Hematopoietic multipotent progenitor cell treated with erythropoietin and hydrocortisone succinate and interleukin-3 and kit ligand, for 6 days (in vitro differentiated cells): Measurements from ENCODE around the gene MFAP5.

Experiments used
- DNase-seq: peaks from one replicate; pipeline ENCODE4 v3.0.0-alpha.2; 2015

MFAP5 gene, protein sequence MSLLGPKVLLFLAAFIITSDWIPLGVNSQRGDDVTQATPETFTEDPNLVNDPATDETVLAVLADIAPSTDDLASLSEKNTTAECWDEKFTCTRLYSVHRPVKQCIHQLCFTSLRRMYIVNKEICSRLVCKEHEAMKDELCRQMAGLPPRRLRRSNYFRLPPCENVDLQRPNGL

DNA sequence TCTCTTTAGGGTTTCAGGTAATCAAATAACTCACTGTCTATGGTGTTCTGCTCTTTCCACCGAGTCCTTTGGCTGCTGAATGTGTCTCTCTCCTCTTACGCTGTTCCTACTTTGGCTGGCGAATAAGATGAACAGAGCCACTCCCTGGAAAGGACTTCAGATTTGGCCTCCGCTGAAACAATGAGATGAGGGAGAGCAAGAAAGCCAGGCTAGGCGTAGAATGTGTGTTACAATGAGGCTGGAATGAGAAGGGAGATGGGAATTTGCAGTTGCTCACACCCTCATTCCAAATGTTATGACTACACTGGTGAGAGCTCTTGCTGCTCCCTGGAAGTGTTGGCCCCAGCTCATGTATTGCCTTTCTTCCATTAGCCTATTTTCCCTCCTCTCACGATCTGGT lies at the start of gene MFAP5:
Gene MFAP5, minus strand, starts transcription at position 234 of the 400 bp plus-strand sequence. CDS start 722 bp downstream, outside the sequence.
- DNase-seq = no peak

- peak; percentile 54 for DNase-seq
Observed at GRCh38 chr12:8709124-8709830, 46.7 kb upstream of the MFAP5 start.

DNA sequence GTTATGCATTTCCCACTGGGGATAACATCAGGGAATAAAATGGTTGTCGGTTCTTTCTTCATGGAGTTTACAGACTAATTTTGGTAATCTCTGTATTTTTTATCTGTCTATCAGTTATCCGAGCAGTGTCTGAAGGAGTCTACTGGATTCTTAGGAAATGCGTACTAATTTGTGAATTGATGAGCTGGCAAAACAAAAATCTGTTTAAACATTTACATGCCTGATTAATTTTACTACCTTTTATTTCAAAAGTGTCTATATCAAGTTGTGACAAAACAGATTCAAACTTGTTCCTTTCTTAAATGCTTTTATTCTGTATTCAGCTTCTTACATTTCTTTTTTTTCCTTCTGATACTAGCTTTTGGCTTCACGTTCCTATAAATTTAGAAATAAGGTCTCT lies 39.5 kb upstream of the MFAP5 start:
- DNase-seq = no peak

DNA sequence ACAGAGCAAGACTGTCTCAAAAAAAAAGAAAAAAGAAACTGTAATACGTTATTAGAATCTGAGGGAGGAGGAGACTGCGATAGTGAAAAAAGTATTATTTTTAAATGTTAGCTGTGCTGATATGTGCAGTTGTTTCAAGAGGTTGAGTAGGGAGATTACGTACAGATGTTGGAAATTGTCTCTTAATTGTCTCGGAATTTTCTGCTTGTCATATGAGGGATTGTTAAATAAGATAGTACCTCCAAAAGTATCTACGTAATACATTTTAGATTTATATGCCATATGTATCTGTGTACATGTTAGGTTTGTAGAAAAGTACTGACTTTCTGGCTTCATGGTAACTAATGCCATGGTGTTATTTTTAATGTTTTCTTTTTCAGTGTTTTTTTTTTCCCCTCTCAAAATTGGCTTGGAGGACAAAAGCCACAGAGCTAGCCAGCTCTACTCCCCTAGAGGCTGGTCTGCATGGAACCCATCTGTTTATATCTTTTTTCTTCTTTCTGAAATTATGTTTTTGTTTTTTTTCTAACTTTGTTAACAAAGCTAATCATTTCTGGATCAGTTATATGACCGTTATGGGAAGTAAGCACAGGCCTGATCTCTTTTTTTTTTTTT lies 38.5 kb upstream of the MFAP5 start:
- peak; percentile 23 for DNase-seq

GRCh38 chr12:8699714-8700113 lies 37.1 kb upstream of the MFAP5 start:
- peak; percentile 56 for DNase-seq

GRCh38 chr12:8698879-8699278 lies 36.3 kb upstream of the MFAP5 start:
- DNase-seq = peak; percentile 37

GRCh38 chr12:8698132-8698851 lies 35.7 kb upstream of the MFAP5 start:
- DNase-seq = peak; percentile 57

DNA sequence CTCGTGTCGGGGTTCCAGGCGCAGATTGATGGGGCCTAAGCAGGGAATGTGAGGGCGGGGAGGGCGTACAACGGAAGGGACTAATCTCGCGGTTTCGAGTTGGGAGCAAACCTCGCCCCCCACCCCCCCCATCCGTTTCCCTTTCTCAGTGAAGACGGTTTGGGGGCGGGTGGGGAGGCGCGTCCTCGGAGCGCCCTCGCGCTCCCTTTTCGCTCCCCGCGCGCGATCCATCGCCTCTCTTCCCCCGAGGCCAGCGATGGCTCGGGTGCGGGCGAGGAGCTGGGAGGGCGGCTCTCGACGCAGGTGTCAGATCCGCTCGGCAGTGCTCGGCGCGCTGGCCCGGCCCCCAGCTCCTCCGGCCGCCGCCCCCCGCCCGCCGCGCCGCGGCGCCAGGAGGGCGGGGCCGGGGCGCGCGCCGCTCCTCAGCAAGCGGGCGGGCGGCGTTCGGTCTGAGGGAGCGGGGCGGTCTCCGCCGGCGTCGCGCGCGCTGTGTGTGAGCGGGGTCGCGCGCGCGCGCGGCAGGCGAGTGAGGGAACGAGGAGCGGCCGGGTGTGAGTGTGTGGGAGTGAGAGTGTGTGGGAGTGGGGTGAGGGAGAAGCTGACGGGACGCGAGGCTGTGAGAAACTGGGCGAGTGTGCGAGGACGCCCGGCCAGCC lies 35.0 kb upstream of the MFAP5 start, which contains the start of gene RIMKLB:
Gene RIMKLB, plus strand, starts transcription at position 516 of the 656 bp plus-strand sequence. CDS start 15,876 bp downstream, outside the sequence.
- peak; percentile 86 for DNase-seq

DNA sequence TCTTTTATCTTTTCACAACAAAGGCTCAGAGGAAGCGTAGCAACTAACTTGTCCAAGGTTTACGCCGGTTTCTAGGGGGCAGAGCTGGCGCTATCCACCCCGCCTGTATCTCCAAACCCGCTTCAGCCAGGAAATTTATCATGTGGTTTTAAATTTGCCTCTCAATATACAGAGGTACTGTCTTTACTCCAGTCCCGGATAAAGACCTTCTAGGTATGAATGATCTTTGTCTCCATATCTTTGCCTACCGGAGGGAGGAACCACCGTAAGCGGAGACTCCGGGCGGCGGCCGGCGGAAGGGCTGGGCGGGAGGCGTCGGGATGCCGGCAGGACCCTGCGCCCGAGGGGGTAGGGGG lies 34.5 kb upstream of the MFAP5 start:
- peak; percentile 83 for DNase-seq

DNA sequence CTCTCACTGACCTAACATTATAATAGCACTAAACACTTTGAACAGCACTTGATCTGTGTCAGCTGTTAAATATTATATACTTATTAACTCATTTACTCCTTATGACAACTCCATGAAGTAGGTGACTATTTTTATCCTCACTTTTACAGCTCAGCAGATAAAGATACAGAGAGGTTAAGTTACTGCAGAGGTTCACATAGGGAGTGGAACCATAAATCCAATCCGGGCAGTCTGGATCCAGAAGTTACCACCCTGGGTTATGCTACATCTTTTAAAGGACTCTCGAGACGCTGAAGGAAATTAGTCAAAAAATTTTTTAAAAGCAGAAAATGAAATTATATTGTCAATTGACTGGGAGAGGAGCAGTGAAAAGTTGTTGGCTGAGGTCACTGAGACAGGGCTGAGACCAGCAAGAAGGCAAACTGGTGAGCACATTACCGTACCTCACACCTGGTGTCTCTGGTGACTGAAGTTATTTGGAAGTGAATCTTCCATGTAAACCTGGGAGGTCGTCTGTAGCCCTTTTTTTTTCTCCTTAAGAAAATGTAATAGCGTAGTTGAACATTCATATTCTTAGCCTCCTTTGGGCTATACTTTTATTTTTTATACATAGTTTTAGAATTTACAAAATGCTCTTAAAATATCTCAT lies 33.9 kb upstream of the MFAP5 start:
- no peak for DNase-seq

DNA sequence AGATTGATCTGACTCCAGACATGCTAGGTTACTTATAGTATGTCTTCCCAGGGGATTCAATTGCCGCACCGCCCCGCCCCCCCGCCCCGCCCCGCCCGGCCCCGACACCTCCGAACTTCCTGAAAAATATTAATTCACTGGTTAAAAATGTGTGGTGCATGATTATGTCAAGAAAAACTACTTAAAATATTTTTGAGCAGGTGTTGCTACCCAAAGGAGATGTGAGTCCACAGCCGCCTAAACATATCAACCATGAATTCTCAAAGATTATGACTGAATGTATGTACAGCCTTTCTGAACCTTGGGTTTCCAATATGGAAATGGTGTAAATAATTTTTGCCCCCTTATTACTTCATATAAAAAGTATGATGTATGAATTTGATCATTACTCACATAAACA lies 32.5 kb upstream of the MFAP5 start:
- no peak for DNase-seq

- peak; percentile 49 for DNase-seq
Observed at GRCh38 chr12:8692573-8692972, 29.9 kb upstream of the MFAP5 start.

DNA sequence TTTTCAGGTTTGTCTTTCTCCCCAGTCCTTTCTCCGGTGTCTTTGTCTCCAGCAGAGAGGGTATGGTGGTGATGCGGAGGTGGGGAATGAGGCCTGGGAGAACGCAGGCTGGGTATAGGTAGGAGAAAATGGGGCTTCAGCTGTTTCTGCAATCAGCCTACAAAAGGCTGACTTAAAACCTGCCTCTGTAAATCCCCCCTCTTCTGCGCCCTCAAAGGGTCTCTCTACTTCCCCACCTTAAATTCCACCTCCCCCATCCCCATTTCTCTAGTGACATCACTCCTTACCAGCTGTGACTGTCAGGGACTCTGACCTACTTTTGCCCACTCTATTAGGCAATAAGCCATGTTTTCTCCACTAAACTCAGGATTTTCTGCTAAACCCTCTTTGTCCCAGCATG lies 27.1 kb upstream of the MFAP5 start:
- DNase-seq = no peak

GRCh38 chr12:8687846-8688601 lies 25.4 kb upstream of the MFAP5 start:
- DNase-seq = peak; percentile 71

DNA sequence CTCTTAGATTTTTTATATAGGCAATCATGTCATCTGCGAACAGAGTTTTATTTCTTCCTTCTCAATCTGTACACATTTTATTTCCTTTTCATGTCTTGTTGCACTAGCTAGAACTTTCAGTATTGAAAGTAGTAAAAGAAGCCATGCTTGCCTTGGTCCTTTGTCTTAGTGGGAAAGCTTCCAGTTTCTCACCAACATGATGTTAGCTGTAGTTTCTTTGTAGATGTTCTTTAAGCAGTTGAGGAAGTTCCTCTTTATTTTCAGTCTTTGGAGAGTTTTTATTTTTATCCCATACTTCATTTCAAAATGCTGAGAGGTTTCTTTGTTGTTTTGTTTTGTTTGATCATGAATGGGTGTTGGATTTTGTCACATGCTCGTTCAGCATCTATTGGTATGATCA lies 22.4 kb upstream of the MFAP5 start:
- DNase-seq = no peak

DNA sequence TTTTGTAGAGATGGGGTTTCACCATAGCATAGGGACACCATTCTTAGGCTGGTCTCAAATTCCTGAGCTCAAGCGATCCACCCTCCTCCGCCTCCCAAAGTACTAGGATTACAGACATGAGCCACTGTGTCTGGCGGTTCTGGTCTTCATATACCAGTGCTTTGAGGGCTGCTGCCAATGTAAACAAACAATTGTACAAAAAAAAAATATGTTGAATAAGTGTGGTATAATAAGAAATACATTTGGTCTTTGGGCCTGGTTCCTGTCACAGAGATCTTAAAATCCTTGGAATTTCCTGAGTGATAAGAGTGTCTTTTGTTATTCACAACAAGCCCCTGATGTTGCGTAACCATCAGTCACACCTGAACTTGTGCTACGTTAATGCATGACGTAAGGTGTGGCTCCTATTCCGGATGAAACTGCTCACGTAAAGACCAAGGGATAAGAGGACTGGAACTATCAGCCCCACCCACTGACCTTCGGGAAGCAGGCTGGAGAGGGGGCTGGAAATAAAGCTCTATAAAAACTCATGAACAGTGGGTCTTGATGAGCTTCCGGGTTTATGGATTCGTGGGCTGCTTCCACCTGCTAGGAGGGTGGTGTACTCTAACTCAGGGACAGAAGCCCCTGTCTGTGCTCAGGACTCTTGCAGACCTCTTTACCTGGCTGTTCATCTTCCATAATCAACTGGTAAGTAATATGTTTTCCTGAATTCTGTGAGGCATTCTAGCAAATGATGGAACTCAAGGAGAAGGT lies 18.7 kb upstream of the MFAP5 start:
- no peak for DNase-seq

DNA sequence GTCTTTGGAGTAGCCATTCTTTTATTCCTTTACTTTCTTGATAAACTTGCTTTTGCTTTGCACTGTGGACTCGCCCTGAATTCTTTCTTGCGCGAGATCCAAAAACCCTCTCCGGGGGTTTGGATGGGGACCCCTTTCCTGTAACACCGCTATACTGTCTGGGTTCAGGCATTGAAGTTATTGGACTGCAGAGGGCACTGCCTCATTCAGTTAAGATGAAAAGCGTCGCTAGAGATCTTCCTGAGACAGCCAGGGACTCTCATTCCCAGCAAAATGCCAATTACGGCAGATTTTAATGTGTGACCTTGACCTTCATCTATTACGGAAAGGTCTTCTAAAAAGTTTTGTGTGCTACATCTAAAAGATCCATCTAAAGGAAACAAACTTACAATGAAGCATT lies 17.9 kb upstream of the MFAP5 start:
- no peak for DNase-seq

DNA sequence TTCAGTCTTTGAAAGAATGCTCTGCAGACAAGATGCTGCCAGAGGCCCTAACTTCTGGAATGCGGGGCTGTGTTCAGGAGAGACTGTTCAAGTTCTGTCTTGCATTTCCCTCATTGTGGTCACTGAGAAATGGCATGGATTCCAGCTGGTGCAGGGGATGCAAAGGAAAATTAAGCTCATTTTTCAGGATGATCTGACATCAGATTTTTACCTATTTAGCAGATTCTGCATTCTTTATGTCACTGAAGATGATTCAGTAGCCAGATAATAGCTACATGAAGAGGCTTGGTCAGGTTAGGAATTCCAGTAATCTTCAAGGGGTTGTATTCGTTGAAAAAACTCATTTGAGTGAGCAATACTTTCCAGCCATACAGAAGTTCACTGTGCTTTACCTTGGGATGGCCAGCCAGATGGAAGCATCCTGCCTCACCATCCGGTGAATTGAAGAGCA lies 16.1 kb upstream of the MFAP5 start:
- DNase-seq = no peak

DNA sequence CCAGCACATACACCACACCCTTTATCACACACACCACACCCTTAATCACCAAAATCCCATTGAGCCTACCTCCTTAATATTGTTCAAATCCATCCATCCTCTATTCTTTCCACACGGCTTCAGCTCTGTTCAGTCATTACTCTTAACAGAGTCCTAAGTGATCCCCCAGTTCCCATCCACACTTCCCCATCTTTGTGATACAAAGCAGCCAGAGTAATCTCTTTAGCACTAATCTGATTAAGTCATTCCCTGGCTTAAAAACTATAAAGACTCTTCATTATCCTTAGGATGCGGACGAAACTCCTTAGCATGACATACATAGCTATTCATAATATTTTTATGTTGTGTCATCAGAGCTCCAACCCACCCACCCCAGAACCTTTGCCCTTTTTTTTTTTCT lies 14.7 kb upstream of the MFAP5 start:
- no peak for DNase-seq

DNA sequence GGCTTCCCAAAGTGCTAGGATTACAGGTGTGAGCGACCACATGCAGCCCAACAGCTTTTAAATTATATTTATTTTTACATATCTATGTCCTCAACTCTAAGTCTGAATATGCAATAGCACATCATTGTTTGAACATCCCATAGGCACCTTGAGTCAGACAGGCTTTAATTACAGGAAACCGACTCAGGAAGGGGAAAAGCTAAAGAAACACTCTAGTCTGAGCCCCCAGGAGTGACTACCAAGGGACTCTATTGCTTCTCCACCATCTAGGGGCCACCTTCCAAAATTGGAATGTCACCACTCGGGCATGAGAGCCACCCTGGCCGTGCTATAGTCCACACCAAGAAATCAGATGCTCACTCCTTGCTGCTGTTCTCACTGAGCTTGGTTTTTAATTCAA lies 14.0 kb upstream of the MFAP5 start:
- no peak for DNase-seq

DNA sequence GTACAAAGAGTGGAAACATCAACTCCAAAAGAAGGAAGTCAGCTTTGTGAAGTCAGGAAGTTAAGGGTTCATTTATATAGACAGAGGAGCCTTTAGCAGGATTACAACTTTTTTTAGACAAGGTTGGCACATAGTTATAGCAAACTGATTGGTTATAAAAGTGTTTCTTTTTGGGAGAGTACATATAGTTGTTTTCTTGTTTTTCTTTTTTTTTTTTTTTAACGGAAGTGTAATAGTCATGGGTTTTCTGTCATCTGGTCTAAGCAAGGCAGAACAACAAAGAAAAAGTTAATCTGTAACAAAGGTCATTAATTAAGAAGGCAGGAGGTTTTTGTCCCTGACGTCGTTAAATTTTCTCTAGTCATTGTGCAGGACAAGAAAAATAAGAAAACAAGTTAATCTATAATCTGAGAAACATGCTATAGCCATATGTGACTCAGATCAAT lies 13.0 kb upstream of the MFAP5 start:
- DNase-seq = no peak
